ENCODE measurements around the gene R3HDM1.

GRCh38 chr2:135494503-135494902, 36.8 kb upstream of the R3HDM1 start:
- no peak for TF ChIP-seq CTCF (IDR thresholded peaks at IDR 0.05)
- no peak for TF ChIP-seq POLR2A (IDR thresholded peaks at IDR 0.05)
- no peak for TF ChIP-seq POLR2AphosphoS5 (IDR thresholded peaks at IDR 0.05; ENCODE audit: insufficient read depth in 1 of 2, low read depth in 1 of 2)

Data from vagina (tissue), 2 donors.